Measurements from ENCODE around the gene ERVK3-1. TPM values are rescaled to one million over a fixed set of nuclear protein-coding genes. Genes with fewer than 3 reads are reported as not detected.

The ERVK3-1 gene
- total and polyA plus RNA-seq, 2 of the 8 experiments (the other 6 are each of a cell fraction or from before 2014, with no cell fraction given): 29.9 to 31.5 TPM

DNA sequence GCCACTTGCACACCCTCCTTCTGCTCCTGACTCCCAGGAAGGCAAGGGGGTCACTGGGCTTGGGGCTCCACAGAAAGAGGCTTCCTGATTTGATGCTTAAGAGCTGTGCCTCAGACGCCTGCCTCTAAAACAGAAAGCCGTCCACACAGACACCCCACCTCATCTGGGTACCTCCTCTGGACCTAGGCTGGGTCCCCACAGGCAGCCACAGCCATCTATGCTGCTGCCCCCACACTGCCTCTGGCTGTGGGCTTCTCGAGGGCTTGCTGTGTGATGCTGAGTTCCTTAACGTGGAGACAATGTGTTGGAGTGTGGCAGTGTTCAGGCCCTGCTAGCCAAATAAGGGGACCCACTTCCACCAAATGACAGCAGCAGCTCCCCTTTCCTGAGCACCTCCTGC, 13.1 kb downstream of the ERVK3-1 start:
- no peak overlapping the region for H2BK12ac ChIP-seq (ENCODE audit: low read depth, low read length)
- H2BK15ac ChIP-seq (ENCODE audit: low read length): no peak overlapping the region
- FAIRE-seq: no peak
- H4K20me1 ChIP-seq (replicated peaks in 1 of 2; ENCODE audit: control insufficient read depth in 1 of 2, insufficient read depth in 2 of 2, low read length in 2 of 2): peaks cover 6 to 20% of the 10 kb centered on the region in 2 experiments
- H3K56ac ChIP-seq (replicated peaks; ENCODE audit: insufficient read length, low read depth, low read length): no peak overlapping the region
- TF ChIP-seq POU5F1 (IDR thresholded peaks at IDR 0.05; ENCODE audit: low read depth, low read length): no peak
- TF ChIP-seq TAF7 (optimal IDR thresholded peaks at IDR 0.05; ENCODE audit: borderline replicate concordance, low read depth, low read length): no peak
- no peak for TF ChIP-seq SRF (IDR thresholded peaks at IDR 0.05; ENCODE audit: low read depth, low read length)
- TF ChIP-seq, protein P1, sequence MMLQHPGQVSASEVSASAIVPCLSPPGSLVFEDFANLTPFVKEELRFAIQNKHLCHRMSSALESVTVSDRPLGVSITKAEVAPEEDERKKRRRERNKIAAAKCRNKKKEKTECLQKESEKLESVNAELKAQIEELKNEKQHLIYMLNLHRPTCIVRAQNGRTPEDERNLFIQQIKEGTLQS (IDR thresholded peaks at IDR 0.05; ENCODE audit: insufficient read depth, low read depth, low read length): no peak
- no peak for TF ChIP-seq EGR1 (IDR thresholded peaks at IDR 0.05; ENCODE audit: borderline replicate concordance, low read depth, low read length)
- TF ChIP-seq GABPA (IDR thresholded peaks at IDR 0.05; ENCODE audit: borderline replicate concordance, insufficient read depth, low read length): no peak
- TF ChIP-seq, protein P2, sequence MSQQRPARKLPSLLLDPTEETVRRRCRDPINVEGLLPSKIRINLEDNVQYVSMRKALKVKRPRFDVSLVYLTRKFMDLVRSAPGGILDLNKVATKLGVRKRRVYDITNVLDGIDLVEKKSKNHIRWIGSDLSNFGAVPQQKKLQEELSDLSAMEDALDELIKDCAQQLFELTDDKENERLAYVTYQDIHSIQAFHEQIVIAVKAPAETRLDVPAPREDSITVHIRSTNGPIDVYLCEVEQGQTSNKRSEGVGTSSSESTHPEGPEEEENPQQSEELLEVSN (IDR thresholded peaks at IDR 0.05): no peak
- TF ChIP-seq HDAC2 (IDR thresholded peaks at IDR 0.05; ENCODE audit: borderline replicate concordance in 1 of 2, low read depth in 2 of 2, low read length in 2 of 2): no peak
- H3K27ac ChIP-seq (ENCODE audit: low read depth, low read length): no peak overlapping the region
- no peaks in the 10 kb centered on the region; a peak in 1 of 7 replicates for H3K27me3 ChIP-seq (replicated peaks in 1 of 4; ENCODE audit: control insufficient read depth in 3 of 4, extremely low read depth in 1 of 4, insufficient read depth in 3 of 4, low read length in 3 of 4)
- no peak overlapping the region for H2BK20ac ChIP-seq (ENCODE audit: low read length)
- no peak overlapping the region for H3K23ac ChIP-seq (ENCODE audit: insufficient read length)
- WGBS, 2 experiments (ENCODE audit: extremely low coverage in 1 of 2, insufficient coverage in 1 of 2, insufficient read length in 1 of 2, insufficient replicate concordance in 2 of 2, low coverage in 1 of 2, low lambda C conversion rate in 2 of 2, missing lambda C conversion rate in 1 of 2): 75% methylated on average over 4 of the region's 4 CpGs; no CpG with 5 or more reads in 1 of the 2 experiments
- no peaks in the 10 kb centered on the region for H3K9me3 ChIP-seq (ENCODE audit: insufficient read depth in 2 of 2, low read depth in 1 of 2, low read length in 1 of 2)
- no peak overlapping the region for H2AFZ ChIP-seq (ENCODE audit: low read length)
- H3K4me3 ChIP-seq (ENCODE audit: extremely low read depth in 1 of 4, insufficient read depth in 2 of 4, low read depth in 3 of 4, low read length in 4 of 4): no peak overlapping the region
- POLR2A ChIA-PET (ENCODE audit: partially characterized antibody): interaction anchor here (0.9 to 3.6 kb wide), 9 partner anchors 8 to 195 kb away, joined by 3 to 25 read pairs (median 4); partner anchors contain the start of genes ZNF544, ZNF8 and ZSCAN22
- H3K79me1 ChIP-seq (ENCODE audit: low read depth, low read length): peaks cover 3% of the 10 kb centered on the region
- no peak overlapping the region for H4K91ac ChIP-seq (replicated peaks; ENCODE audit: insufficient read length, low read length)
- H3K4me1 ChIP-seq (replicated peaks in 1 of 4; ENCODE audit: control insufficient read depth in 3 of 4, insufficient read depth in 4 of 4, low read length in 3 of 4): no peaks in the 10 kb centered on the region
- H3K14ac ChIP-seq (ENCODE audit: insufficient read length): no peak overlapping the region
- peaks cover 0 to 17% (median 11%) of the 10 kb centered on the region in 4 experiments; a peak in 4 of 8 replicates for H3K36me3 ChIP-seq (ENCODE audit: control insufficient read depth in 2 of 4, insufficient read depth in 4 of 4, low read length in 3 of 4)
- no peaks in the 10 kb centered on the region for H3K79me2 ChIP-seq (ENCODE audit: control insufficient read depth in 1 of 2, insufficient read depth in 2 of 2, low read length in 2 of 2)
- no peak overlapping the region for H3K18ac ChIP-seq (ENCODE audit: extremely low read depth, low read length)
- H4K8ac ChIP-seq (ENCODE audit: extremely low read depth, insufficient read depth, low read length): no peak overlapping the region
- no peak overlapping the region for H4K5ac ChIP-seq (ENCODE audit: insufficient read length, low read depth, low read length)
- H3K4ac ChIP-seq (replicated peaks; ENCODE audit: insufficient read length, low read depth, low read length): no peak overlapping the region
- H2AK5ac ChIP-seq (ENCODE audit: low read depth, low read length): no peak overlapping the region
- no peak overlapping the region for H3K4me2 ChIP-seq (ENCODE audit: insufficient read depth in 1 of 2, low read depth in 2 of 2, low read length in 2 of 2)
- H2BK5ac ChIP-seq (ENCODE audit: low read depth, low read length): no peak overlapping the region
- CTCF ChIA-PET (ENCODE audit: partially characterized antibody): interaction anchor here (0.6 to 3.0 kb wide), 7 partner anchors 9 to 201 kb away, joined by 3 to 13 read pairs (median 4); no protein-coding TSS in a partner anchor
- no peak overlapping the region for H2BK120ac ChIP-seq (replicated peaks; ENCODE audit: low read depth, low read length)
- H3K9ac ChIP-seq (replicated peaks in 1 of 4; ENCODE audit: extremely low read depth in 1 of 4, low read depth in 3 of 4, low read length in 3 of 4): no peak overlapping the region
- no peak for DNase-seq (ENCODE audit: low read depth in 1 of 2, low spot score in 2 of 2)
- H3K23me2 ChIP-seq (ENCODE audit: low read depth, low read length): no peaks in the 10 kb centered on the region
